Mucosa of rectum (tissue), 2 donors: Measurements from ENCODE around the gene PCDHGA8.
"Not testable (repeated sequence)": the region's sequence is repeated elsewhere in the genome, so short reads cannot be mapped to it uniquely, and the experiment has no call there.

Source experiments
- H3K27ac ChIP-seq, 2 donors: one replicate each; pipeline ENCODE4 v1.7.0; 2013; ENCODE audit warnings: inconsistent platforms in 2 of 2, low read depth in 2 of 2, low read length in 2 of 2
- H3K27me3 ChIP-seq, 2 donors: one replicate each; pipeline ENCODE4 v1.7.0; 2013; ENCODE audit warnings: low read length in 2 of 2; ENCODE audit not compliant: control insufficient read depth in 2 of 2, insufficient read depth in 2 of 2
- H3K36me3 ChIP-seq, 2 donors: one replicate each; pipeline ENCODE4 v1.7.0; 2013; ENCODE audit warnings: low read length in 2 of 2; ENCODE audit not compliant: control insufficient read depth in 2 of 2, insufficient read depth in 2 of 2
- H3K4me1 ChIP-seq, 2 donors: one replicate each; pipeline ENCODE4 v1.7.0; 2013; ENCODE audit warnings: low read length in 2 of 2, mild to moderate bottlenecking in 1 of 2; ENCODE audit not compliant: control insufficient read depth in 2 of 2, insufficient read depth in 2 of 2
- H3K4me3 ChIP-seq, 2 donors: one replicate each; pipeline ENCODE4 v1.7.0; 2013; ENCODE audit warnings: low read length in 2 of 2
- H3K9ac ChIP-seq, 2 donors: one replicate each; pipeline ENCODE4 v1.7.0; 2013; ENCODE audit warnings: low read length in 2 of 2, low read depth in 1 of 2, mild to moderate bottlenecking in 1 of 2
- H3K9me3 ChIP-seq, 2 donors: one replicate each; pipeline ENCODE4 v1.7.0; 2013; ENCODE audit warnings: low read length in 2 of 2; ENCODE audit not compliant: control insufficient read depth in 2 of 2
- donor health status: healthy.
- donor health status: Normal muscosa, but diverticular disease.

Gene PCDHGA8

GRCh38 chr5:141407790-141408505 is 15.5 kb downstream of the PCDHGA8 start, which contains the start of gene PCDHGB6:
PCDHGB6 (plus strand) TSS chr5:141408021; CDS start chr5:141408203, 182 bp downstream.
- H3K27ac ChIP-seq, H3K4me1 ChIP-seq, H3K36me3 ChIP-seq, H3K27me3 ChIP-seq: not testable (repeated sequence)
- Histone ChIP-seq H3K9me3 (peaks cover 24 to 26% of the 10 kb centered on the region in 2 donors), H3K4me3 (peak within 1 kb of the TSS; percentile 34 to 41), H3K9ac (peak within 1 kb of the TSS in 1 of 2 donors; percentile 24)

- Histone ChIP-seq H3K9me3 (peaks cover 14 to 32% of the 10 kb centered on the region in 2 donors), H3K9ac (no peak overlapping the region), H3K27me3 (no peaks in the 10 kb centered on the region), H3K36me3 (no peaks in the 10 kb centered on the region), H3K4me3 (no peak overlapping the region), H3K4me1 (no peaks in the 10 kb centered on the region), H3K27ac (no peak overlapping the region)
Observed at GRCh38 chr5:141409598-141410306, 17.3 kb downstream of the PCDHGA8 start.

- Histone ChIP-seq H3K27ac (no peak overlapping the region), H3K27me3 (no peaks in the 10 kb centered on the region), H3K36me3 (no peaks in the 10 kb centered on the region), H3K9ac (no peak overlapping the region), H3K4me3 (no peak overlapping the region), H3K9me3 (peaks cover 14 to 31% of the 10 kb centered on the region in 2 donors), H3K4me1 (no peaks in the 10 kb centered on the region)
Observed at GRCh38 chr5:141411575-141411974, 19.1 kb downstream of the PCDHGA8 start.

GRCh38 chr5:141412854-141413539 is 20.6 kb downstream of the PCDHGA8 start, which contains the start of gene PCDHGA10:
PCDHGA10 (plus strand) TSS chr5:141412987; CDS start chr5:141413176, 189 bp downstream.
- Histone ChIP-seq H3K4me3 (peak within 1 kb of the TSS; percentile 58 to 73), H3K4me1 (no peaks in the 10 kb centered on the region), H3K9me3 (peaks cover 12 to 31% of the 10 kb centered on the region in 2 donors), H3K27ac (no peak within 1 kb of the TSS), H3K9ac (peak within 1 kb of the TSS in 1 of 2 donors; percentile 6), H3K27me3 (no peaks in the 10 kb centered on the region), H3K36me3 (no peaks in the 10 kb centered on the region)

- Histone ChIP-seq H3K27me3 (no peaks in the 10 kb centered on the region), H3K4me3 (peak overlapping the region; percentile 58 to 73), H3K36me3 (no peaks in the 10 kb centered on the region), H3K27ac (no peak overlapping the region), H3K9ac (no peak overlapping the region), H3K4me1 (no peaks in the 10 kb centered on the region), H3K9me3 (peaks cover 17 to 35% of the 10 kb centered on the region in 2 donors)
Observed at GRCh38 chr5:141413540-141414069, 21.2 kb downstream of the PCDHGA8 start.

- H3K9ac ChIP-seq, H3K36me3 ChIP-seq, H3K27ac ChIP-seq, H3K27me3 ChIP-seq, H3K4me1 ChIP-seq: not testable (repeated sequence)
- Histone ChIP-seq H3K9me3 (peaks cover 25 to 35% of the 10 kb centered on the region in 2 donors), H3K4me3 (peak overlapping the region in 1 of 2 donors; percentile 31)
Observed at GRCh38 chr5:141414548-141415274, 22.3 kb downstream of the PCDHGA8 start.

- not testable (repeated sequence) for H3K36me3 ChIP-seq, H3K27me3 ChIP-seq, H3K4me1 ChIP-seq, H3K27ac ChIP-seq, H3K4me3 ChIP-seq, H3K9ac ChIP-seq
- H3K9me3 ChIP-seq = peaks cover 27 to 33% of the 10 kb centered on the region in 2 donors
Observed at GRCh38 chr5:141415275-141415618, 22.8 kb downstream of the PCDHGA8 start.

- H3K9me3 ChIP-seq = peaks cover 36 to 43% of the 10 kb centered on the region in 2 donors
- not testable (repeated sequence) for H3K27ac ChIP-seq, H3K36me3 ChIP-seq
Observed at GRCh38 chr5:141417494-141418172, 25.2 kb downstream of the PCDHGA8 start, which contains the start of gene PCDHGB7. PCDHGB7 (plus strand) TSS chr5:141417677; CDS start chr5:141417860, 183 bp downstream.

More at GRCh38 chr5:141417494-141418172, 25.2 kb downstream of the PCDHGA8 start, which contains the start of gene PCDHGB7:
- H3K9ac ChIP-seq, H3K4me1 ChIP-seq, H3K27me3 ChIP-seq: not testable (repeated sequence)
- H3K4me3 ChIP-seq = peak within 1 kb of the TSS; percentile 45 to 46
